ENCODE measurements around the gene NUP210.

NUP210 gene

DNA sequence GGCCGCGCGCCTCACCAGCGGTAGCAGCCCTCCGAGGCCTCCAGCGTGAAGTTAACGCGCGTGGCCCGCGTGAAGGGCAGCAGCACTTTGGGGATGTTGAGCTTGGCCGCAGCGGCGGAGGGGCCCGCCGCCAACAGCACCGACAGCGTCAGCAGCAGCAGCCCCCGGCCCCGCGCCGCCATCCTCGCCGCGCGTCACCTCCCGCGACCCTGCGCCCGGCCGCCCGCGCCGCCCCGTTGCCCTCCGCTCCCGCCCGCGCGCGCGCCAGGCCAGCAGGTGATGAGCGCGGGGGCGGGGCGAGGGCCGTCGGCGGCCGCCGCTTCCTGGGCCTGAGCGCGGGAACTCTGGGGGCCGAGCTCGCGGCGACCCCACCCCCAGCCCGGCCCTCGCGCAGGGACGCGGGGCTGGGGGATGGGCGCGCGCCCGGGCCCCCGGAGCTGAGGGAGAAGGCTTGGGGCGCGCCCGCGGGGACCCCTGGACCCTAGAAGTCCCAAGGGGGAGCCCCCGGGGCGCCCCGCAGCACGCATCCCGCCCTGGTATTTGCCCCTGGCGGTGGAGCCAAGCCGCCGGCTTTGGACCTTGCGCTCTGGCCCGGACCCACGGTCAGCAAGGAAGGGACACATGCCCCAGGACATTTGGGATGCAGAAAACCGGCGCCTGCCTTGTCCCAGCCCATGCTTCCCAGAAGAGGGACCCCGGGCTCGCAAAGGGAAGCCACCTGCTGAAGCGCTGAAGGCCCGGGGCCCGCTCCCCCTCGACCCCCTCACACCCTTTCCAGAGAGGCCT lies at the start of gene NUP210:
Gene NUP210 (minus strand): TSS at position 278 of the 786 bp plus-strand sequence. CDS start 96 bp downstream, at position 182.
- Histone ChIP-seq H3K36me3 (ENCODE audit: insufficient read depth, low read length) (no peaks in the 10 kb centered on the region), H3K4me3 (no peak within 1 kb of the TSS), H3K27ac (no peak within 1 kb of the TSS), H3K9me3 (ENCODE audit: low read depth, low read length) (no peaks in the 10 kb centered on the region), H3K9ac (ENCODE audit: insufficient read length) (no peak within 1 kb of the TSS)
- DNase-seq (ENCODE audit: low read depth, low spot score) = no peak
- TF ChIP-seq FOXP2 (optimal IDR thresholded peaks at IDR 0.05; ENCODE audit: control extremely low read depth, extremely low read length, insufficient read depth) (no peak), POLR2AphosphoS5 (IDR thresholded peaks at IDR 0.05; ENCODE audit: borderline replicate concordance, low read depth, low read length) (no peak), EZH2 (IDR thresholded peaks at IDR 0.05) (no peak)

DNA sequence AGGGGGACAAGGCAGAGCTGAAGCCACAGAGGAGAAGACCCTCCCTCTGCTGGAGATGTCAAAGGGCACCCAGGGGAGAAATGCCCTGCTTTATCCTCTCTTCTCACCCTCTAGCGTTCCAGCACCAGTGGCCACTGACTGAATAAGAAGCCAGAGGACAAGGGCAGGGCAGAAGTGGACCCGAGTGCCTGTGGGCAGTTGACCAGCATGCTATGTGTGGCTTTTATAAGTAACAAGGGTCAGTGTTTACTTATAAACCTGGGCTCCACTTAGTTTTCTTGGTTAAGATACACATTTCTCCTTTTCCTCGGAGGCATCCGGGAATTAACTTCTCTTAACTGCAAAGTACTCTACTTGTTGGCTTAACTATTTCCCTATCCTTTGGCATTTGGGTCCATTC lies 46.7 kb upstream of the NUP210 start:
- no peak for DNase-seq (ENCODE audit: low read depth, low spot score)
- no peak overlapping the region for H3K9ac ChIP-seq (ENCODE audit: insufficient read length)
- H3K9me3 ChIP-seq (ENCODE audit: low read depth, low read length) = no peaks in the 10 kb centered on the region

DNA sequence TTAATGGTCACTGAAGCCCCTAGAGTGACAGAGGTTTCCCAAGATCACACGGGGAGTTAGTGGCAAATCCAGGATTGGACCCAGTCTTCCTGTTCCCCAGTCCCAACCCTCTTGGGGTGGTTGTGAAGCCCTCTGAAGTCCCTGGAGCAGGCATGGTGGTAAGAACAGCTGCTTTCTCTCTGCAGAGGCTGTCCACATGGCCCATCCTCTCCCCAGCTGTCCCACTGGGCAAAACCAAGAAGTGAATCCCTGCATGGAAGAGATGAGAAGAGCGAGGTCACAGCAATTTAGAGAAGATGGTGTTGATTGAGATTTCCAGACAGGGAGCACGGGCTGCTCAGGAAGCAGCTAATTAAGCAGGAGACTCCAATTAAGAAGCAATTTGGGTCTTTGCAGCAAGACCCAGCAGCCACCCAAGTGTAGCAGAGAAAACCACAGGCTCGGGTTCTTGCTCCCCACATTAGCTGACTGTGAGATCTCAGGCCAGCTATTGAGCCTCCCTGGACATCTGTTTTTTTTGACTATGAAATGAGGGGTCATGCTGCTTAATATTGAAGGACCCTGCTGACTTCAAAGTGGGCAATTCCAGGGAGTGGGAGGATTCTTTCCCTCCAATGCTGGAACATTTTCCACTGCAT lies 45.2 kb upstream of the NUP210 start:
- Histone ChIP-seq H3K36me3 (ENCODE audit: insufficient read depth, low read length) (no peaks in the 10 kb centered on the region), H3K9ac (ENCODE audit: insufficient read length) (no peak overlapping the region), H3K4me3 (no peak overlapping the region), H3K27ac (no peak overlapping the region), H3K9me3 (ENCODE audit: low read depth, low read length) (no peaks in the 10 kb centered on the region)
- no peak for DNase-seq (ENCODE audit: low read depth, low spot score)
- TF ChIP-seq FOXP2 (optimal IDR thresholded peaks at IDR 0.05; ENCODE audit: control extremely low read depth, extremely low read length, insufficient read depth) (no peak), EZH2 (IDR thresholded peaks at IDR 0.05) (no peak), POLR2AphosphoS5 (IDR thresholded peaks at IDR 0.05; ENCODE audit: borderline replicate concordance, low read depth, low read length) (no peak)

More for the DNA sequence above, 46.7 kb upstream of the NUP210 start:
- TF ChIP-seq FOXP2 (optimal IDR thresholded peaks at IDR 0.05; ENCODE audit: control extremely low read depth, extremely low read length, insufficient read depth) (no peak), POLR2AphosphoS5 (IDR thresholded peaks at IDR 0.05; ENCODE audit: borderline replicate concordance, low read depth, low read length) (no peak), EZH2 (IDR thresholded peaks at IDR 0.05) (no peak)
- H3K4me3 ChIP-seq = no peak overlapping the region
- no peaks in the 10 kb centered on the region for H3K36me3 ChIP-seq (ENCODE audit: insufficient read depth, low read length)
- H3K27ac ChIP-seq = no peak overlapping the region

DNA sequence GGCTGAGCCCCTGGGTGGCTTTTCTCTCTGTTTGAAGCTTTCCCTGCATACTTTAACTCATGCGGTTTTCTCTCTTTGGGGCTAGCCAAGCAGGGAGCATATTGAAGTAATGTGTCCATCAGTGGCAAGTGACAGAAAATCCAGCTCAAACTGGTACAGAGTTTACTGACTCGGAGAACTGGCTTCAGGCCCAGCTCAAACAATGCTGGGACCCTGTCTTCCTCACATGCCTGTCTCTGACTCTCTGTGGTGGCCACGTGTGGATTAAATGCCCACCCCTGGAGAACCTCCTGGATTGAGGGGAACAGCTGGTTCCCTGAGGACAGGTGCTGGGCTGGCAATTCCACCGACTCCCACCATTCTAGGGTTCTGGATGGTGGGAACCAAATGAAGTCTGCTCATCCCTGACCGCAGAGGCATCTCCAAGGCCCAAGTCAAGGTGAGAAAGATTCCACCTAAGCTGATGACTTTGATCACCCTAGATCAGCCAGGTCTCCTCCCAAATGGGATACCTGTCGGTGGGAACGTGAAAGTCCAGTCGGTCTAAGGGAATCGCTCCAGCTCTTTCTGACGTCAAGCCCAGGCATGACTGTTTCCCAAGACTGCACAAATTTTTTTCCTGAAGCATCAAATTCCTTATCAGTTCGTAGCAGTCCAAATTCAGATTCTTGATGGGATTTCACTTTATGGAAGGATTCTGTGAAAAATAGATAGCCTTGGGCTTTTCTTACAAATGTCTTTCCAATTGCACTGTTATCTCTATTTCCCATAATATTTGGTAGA lies 43.7 kb upstream of the NUP210 start:
- Histone ChIP-seq H3K4me3 (no peak overlapping the region), H3K36me3 (ENCODE audit: insufficient read depth, low read length) (no peaks in the 10 kb centered on the region), H3K27ac (no peak overlapping the region), H3K9ac (ENCODE audit: insufficient read length) (no peak overlapping the region), H3K9me3 (ENCODE audit: low read depth, low read length) (no peaks in the 10 kb centered on the region)
- DNase-seq (ENCODE audit: low read depth, low spot score) = no peak
- TF ChIP-seq FOXP2 (optimal IDR thresholded peaks at IDR 0.05; ENCODE audit: control extremely low read depth, extremely low read length, insufficient read depth) (no peak), POLR2AphosphoS5 (IDR thresholded peaks at IDR 0.05; ENCODE audit: borderline replicate concordance, low read depth, low read length) (no peak), EZH2 (IDR thresholded peaks at IDR 0.05) (no peak)

- TF ChIP-seq POLR2AphosphoS5 (IDR thresholded peaks at IDR 0.05; ENCODE audit: borderline replicate concordance, low read depth, low read length) = no peak
- no peak for TF ChIP-seq EZH2 (IDR thresholded peaks at IDR 0.05)
- TF ChIP-seq FOXP2 (optimal IDR thresholded peaks at IDR 0.05; ENCODE audit: control extremely low read depth, extremely low read length, insufficient read depth) = no peak
- Histone ChIP-seq H3K9me3 (ENCODE audit: low read depth, low read length) (no peaks in the 10 kb centered on the region), H3K27ac (no peak overlapping the region), H3K36me3 (ENCODE audit: insufficient read depth, low read length) (no peaks in the 10 kb centered on the region), H3K4me3 (no peak overlapping the region), H3K9ac (ENCODE audit: insufficient read length) (no peak overlapping the region)
- no peak for DNase-seq (ENCODE audit: low read depth, low spot score)
Observed at GRCh38 chr3:13462822-13463221, 42.7 kb upstream of the NUP210 start.

- H3K9ac ChIP-seq (ENCODE audit: insufficient read length) = no peak overlapping the region
- H3K4me3 ChIP-seq = no peak overlapping the region
- H3K27ac ChIP-seq = no peak overlapping the region
- no peak for DNase-seq (ENCODE audit: low read depth, low spot score)
- H3K36me3 ChIP-seq (ENCODE audit: insufficient read depth, low read length) = no peaks in the 10 kb centered on the region
- no peaks in the 10 kb centered on the region for H3K9me3 ChIP-seq (ENCODE audit: low read depth, low read length)
- TF ChIP-seq EZH2 (IDR thresholded peaks at IDR 0.05) = no peak
- no peak for TF ChIP-seq POLR2AphosphoS5 (IDR thresholded peaks at IDR 0.05; ENCODE audit: borderline replicate concordance, low read depth, low read length)
- no peak for TF ChIP-seq FOXP2 (optimal IDR thresholded peaks at IDR 0.05; ENCODE audit: control extremely low read depth, extremely low read length, insufficient read depth)
Observed at GRCh38 chr3:13462125-13462629, 42.1 kb upstream of the NUP210 start.

GRCh38 chr3:13461169-13462124 lies 41.3 kb upstream of the NUP210 start:
- Histone ChIP-seq H3K27ac (no peak overlapping the region), H3K4me3 (no peak overlapping the region), H3K36me3 (ENCODE audit: insufficient read depth, low read length) (no peaks in the 10 kb centered on the region), H3K9me3 (ENCODE audit: low read depth, low read length) (no peaks in the 10 kb centered on the region), H3K9ac (ENCODE audit: insufficient read length) (no peak overlapping the region)
- TF ChIP-seq FOXP2 (optimal IDR thresholded peaks at IDR 0.05; ENCODE audit: control extremely low read depth, extremely low read length, insufficient read depth) (no peak), EZH2 (IDR thresholded peaks at IDR 0.05) (no peak), POLR2AphosphoS5 (IDR thresholded peaks at IDR 0.05; ENCODE audit: borderline replicate concordance, low read depth, low read length) (no peak)
- no peak for DNase-seq (ENCODE audit: low read depth, low spot score)

Data from SK-N-MC (cell line).